K562 (cell line): Measurements from ENCODE around the gene TRIM47.

Source experiments
- CEBPB ChIP-seq: fragments of 450-650 bp; IDR thresholded peaks from 2 replicates; pipeline ENCODE4 v1.6.1; 2016; ENCODE audit warnings: missing genetic modification characterization, missing compliant biosample characterization
- MEF2D ChIP-seq: conservative IDR thresholded peaks from 2 replicates; pipeline ENCODE4 v1.6.1; 2016; ENCODE audit warnings: low read depth, missing genetic modification characterization, missing compliant biosample characterization
- RBFOX2 ChIP-seq: fragments of 200-400 bp; formaldehyde crosslinking; IDR thresholded peaks from 2 replicates; pipeline ENCODE4 v1.6.1; 2017; ENCODE audit warnings: low read depth, mild to moderate bottlenecking, low read length, moderate library complexity
- USF1 ChIP-seq: sonication (generic); formaldehyde crosslinking; IDR thresholded peaks from 2 replicates; pipeline ENCODE4 v1.9.0; 2022; ENCODE audit warnings: mild to moderate bottlenecking, missing genetic modification reagents

GRCh38 chr17:75854101-75854748, 24.2 kb downstream of the TRIM47 start:
- no peak for TF ChIP-seq RBFOX2
- TF ChIP-seq MEF2D (tag), result no peak
- TF ChIP-seq USF1 (CRISPR knock-in tag), result no peak
- no peak for TF ChIP-seq CEBPB (tag)
